HG03039 (cell line): Measurements from ENCODE around the gene PHF11.
"Not testable (repeated sequence)": the region's sequence is repeated elsewhere in the genome, so short reads cannot be mapped to it uniquely, and the experiment has no call there.

Source experiments
- ATAC-seq: cut with Tn5 transposase; IDR thresholded peaks from one replicate; pipeline ENCODE4 v1.9.1; 2021; ENCODE audit warnings: mild to moderate bottlenecking, moderate library complexity; ENCODE audit not compliant: unreplicated experiment

PHF11 gene

GRCh38 chr13:49543656-49544055 is 47.9 kb downstream of the PHF11 start:
- ATAC-seq: no peak

DNA sequence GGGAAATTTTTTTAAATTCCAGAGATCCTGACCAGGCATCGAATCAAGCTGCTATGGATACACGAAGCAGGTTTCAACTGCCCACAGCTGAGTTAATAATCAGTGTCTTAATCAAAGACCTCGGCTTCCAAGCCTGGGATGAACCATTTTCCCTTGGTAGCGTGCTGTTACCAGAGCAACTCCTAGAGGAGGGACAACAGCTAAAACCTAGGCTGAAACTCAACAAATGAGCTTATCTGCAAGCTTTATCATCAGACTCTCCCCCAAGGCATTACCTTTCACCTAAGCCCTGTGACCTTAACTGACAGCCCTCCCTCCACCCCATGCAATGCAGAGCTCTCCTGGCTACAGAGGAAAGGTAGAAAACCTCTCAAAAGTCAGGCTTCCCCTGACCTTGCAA is 49.9 kb downstream of the PHF11 start:
- no peak for ATAC-seq

DNA sequence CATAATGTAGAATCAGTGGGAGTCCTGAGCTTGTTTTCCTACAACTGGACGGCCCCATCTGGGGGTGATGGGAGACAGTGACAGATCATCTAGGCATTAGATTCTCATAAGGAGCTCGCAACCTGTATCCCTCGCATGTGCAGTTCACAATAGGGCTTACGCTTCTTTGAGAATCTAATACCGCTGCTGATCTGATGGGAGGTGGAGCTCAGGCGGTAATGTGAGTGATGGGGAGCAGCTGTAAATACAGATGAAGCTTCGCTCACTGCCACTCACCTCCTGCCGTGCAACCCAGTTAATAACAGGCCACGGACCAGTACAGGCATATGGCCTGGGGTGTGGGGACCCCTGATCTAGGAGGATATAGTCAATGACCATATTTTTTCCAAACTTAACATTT is 50.8 kb downstream of the PHF11 start:
- no peak for ATAC-seq

DNA sequence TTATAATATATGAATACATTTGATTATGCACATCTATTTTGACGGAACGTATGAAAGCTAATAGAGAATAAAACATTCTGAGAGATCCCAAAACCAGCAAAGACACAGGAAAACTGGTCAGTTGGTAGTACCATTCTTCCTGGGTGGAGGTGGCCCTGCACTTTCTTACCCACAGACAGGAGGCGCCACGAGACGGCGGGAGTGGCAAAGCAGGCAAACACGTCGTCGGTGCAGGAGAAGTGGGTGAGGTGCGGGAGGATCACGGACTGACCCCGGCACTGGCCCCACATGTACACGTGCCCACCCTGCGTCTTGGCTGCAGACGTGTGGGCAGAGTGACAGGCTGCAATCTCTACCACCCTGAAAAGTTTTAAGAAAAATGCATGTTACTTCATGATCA is 53.5 kb downstream of the PHF11 start:
- ATAC-seq: no peak

GRCh38 chr13:49550942-49551644 is 55.3 kb downstream of the PHF11 start:
- ATAC-seq: no peak

DNA sequence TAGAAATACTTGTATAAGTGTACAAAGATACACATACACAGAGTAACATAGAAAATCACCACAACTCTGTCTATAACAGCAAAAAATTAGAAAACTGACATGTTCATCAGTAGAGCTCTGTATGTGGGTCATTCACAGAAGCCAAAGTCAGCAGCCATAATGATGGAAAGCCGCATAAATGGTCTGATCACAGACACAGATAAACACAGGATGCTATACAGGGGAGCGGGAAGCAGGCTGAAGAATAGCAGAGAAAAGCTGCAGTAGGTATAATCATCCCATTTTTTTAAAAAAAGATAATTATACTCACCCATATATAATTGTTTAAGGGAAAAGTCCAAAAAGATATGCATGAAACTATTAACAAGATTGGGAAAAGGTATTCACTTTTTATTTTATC is 58.1 kb downstream of the PHF11 start:
- ATAC-seq: no peak

- ATAC-seq: no peak
Observed at GRCh38 chr13:49554387-49554786, 58.6 kb downstream of the PHF11 start.

GRCh38 chr13:49559006-49559405 is 63.3 kb downstream of the PHF11 start:
- ATAC-seq: no peak

- ATAC-seq: no peak
Observed at GRCh38 chr13:49560270-49561061, 64.7 kb downstream of the PHF11 start.

DNA sequence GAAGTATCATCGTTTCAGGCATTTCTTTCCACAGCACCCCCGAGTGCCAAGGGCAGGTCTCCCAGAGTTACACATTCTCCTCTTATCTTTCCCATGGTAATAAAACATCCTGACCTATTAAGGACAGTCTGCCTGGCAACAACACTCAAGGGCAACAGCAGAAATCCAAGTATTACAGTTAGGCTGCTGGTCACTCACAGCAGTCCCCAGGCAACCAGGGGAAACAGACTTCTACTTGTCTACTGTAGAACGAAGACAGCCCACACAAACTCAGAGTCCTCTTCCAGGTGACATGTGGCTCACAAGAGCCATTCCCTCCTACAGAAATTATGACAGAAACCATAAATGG is 65.3 kb downstream of the PHF11 start:
- no peak for ATAC-seq

DNA sequence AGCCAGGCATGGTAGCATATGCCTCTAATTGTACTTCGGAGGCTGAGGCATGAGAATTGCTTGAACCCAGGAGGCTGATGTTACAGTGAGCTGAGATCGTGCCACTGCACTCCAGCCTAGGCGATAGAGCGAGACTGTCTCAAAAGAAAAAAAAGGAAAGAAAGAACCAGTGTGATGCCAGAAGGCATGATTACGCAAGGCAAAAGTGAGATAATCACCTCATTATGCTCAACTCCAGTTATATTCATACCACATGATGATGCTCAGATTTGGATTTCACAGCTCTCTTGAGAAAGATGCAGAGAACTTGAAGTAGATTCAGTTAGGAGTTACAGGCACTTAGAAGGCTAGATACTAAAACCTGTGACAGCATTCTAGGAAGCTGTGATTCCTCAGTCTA is 67.8 kb downstream of the PHF11 start:
- no peak for ATAC-seq

- not testable (repeated sequence) for ATAC-seq
Observed at GRCh38 chr13:49565461-49565860, 69.7 kb downstream of the PHF11 start.

- no peak for ATAC-seq
Observed at GRCh38 chr13:49566461-49566860, 70.7 kb downstream of the PHF11 start.

DNA sequence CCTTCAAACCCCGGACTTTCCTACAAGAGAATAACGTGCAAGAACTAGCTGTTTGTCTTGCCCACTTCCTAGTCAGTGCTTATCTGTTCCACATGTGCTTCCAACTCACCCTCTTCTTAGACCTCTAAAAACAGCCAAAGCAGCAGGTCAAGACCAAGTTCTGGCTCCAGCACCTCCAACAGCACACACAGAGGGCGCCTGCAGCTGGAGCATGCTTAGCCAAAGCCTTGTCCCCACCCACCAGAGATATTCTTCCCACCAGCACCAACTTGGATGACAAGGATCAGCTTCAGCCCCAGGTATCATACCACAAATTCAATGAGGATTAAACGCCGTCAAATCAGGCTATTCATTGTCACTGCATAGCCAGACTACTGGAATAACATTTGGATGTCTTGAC is 71.7 kb downstream of the PHF11 start:
- no peak for ATAC-seq

DNA sequence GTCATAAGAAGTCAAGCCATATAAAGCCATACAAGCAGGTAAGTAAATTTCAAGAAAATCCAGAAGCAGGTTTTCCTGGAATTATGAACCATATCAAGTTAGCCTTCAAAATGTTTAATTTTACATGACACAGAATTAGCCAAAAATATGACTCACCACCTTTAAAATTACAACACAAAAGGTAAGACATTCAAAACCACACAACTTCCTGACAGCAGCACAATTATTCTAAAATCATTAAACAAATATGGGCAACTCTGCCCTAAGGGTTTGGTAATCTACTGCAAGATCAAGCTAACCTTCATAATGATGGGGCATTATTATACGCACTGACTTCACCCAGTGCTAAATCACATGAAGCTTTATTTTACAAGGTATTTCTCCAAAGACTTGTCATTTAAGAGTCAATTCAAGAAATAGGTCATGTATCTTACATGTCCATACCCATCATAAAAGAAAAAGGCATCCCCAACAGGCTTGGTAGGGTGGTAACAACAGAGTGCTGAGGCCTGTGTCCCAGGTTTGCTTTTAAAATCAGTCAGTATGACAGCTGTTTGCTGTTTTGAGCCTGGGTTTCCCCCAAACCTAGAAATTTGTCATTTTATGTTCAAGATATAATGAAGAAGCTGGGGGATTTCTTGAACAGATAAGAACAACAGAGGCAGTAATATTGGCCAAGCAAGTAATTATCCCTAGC is 74.4 kb downstream of the PHF11 start:
- no peak for ATAC-seq

- ATAC-seq: no peak
Observed at GRCh38 chr13:49571299-49572240, 75.8 kb downstream of the PHF11 start.
